Gastroesophageal sphincter (tissue), 3 donors: Measurements from ENCODE around the gene JSRP1.

Experiments
- EP300 ChIP-seq: sonication (generic); formaldehyde crosslinking; IDR thresholded peaks from one replicate; pipeline ENCODE4 v1.6.1; 2017; ENCODE audit warnings: antibody characterized with exemption, mild to moderate bottlenecking
- POLR2A ChIP-seq, 2 donors: fragments of 450-650 bp; IDR thresholded peaks; one replicate each; pipeline ENCODE4 v1.6.1; 2017; ENCODE audit warnings: antibody characterized with exemption in 2 of 2, mild to moderate bottlenecking in 2 of 2, moderate library complexity in 1 of 2
- POLR2AphosphoS5 ChIP-seq: sonication (generic); formaldehyde crosslinking; IDR thresholded peaks from one replicate; pipeline ENCODE4 v1.6.1; 2017; ENCODE audit warnings: antibody characterized with exemption
- TF ChIP-seq, protein P1 (sequence below), 4 experiments: fragments of 200-600 bp in 2 of 4; fragments of 450-650 bp in 2 of 4; sonication (generic) in 1 of 4; IDR thresholded peaks; one replicate each; pipeline ENCODE4 v1.5.1; 2017 to 2019; ENCODE audit warnings: antibody characterized with exemption in 4 of 4, mild to moderate bottlenecking in 2 of 4, moderate library complexity in 2 of 4

DNA sequence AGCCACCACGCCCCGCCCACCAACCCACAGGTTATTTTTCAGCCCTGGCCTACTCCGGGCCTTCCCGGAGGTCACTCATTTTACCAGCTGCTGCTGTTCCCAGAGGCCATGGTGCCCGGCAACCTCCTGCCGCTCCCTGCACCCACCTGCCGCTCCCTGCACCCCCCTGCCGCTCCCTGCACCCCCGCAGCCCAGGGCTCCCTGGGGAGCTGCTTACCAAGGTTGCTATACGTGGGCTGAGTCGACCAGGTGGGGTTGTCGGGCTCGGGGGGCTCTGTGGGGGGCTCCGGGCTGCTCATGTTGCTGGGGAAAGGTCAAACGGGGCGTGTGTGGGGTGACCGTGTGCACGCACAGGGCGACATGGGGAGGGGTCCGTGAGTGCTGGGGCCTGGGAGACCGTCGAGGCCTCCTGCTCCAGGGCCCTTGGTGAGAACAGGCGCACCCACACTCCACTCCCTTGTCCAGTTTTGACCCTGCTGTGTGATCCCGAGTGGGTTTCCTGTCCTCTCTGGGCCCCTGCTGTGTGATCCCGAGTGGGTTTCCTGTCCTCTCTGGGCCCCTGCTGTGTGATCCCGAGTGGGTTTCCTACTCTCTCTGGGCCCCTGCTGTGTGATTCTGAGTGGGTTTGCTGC lies 24.5 kb upstream of the JSRP1 start:
- TF ChIP-seq POLR2AphosphoS5 (no peak), POLR2A (IDR thresholded peaks at IDR 0.05) (no peak), EP300 (no peak)
- TF ChIP-seq, protein P1, sequence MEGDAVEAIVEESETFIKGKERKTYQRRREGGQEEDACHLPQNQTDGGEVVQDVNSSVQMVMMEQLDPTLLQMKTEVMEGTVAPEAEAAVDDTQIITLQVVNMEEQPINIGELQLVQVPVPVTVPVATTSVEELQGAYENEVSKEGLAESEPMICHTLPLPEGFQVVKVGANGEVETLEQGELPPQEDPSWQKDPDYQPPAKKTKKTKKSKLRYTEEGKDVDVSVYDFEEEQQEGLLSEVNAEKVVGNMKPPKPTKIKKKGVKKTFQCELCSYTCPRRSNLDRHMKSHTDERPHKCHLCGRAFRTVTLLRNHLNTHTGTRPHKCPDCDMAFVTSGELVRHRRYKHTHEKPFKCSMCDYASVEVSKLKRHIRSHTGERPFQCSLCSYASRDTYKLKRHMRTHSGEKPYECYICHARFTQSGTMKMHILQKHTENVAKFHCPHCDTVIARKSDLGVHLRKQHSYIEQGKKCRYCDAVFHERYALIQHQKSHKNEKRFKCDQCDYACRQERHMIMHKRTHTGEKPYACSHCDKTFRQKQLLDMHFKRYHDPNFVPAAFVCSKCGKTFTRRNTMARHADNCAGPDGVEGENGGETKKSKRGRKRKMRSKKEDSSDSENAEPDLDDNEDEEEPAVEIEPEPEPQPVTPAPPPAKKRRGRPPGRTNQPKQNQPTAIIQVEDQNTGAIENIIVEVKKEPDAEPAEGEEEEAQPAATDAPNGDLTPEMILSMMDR (IDR thresholded peaks at IDR 0.05), result no peak
